CD4-positive, alpha-beta T cell treated with Interleukin-10 for 1 hour (primary cell): ENCODE results near the gene DCBLD1.

Source experiments
- DNase-seq: peaks from one replicate; pipeline ENCODE4 v3.0.0-alpha.2; 2020

Gene DCBLD1

GRCh38 chr6:117472667-117473066 lies 9.8 kb upstream of the DCBLD1 start:
- DNase-seq = no peak

GRCh38 chr6:117473401-117473800 lies 9.1 kb upstream of the DCBLD1 start:
- no peak for DNase-seq

GRCh38 chr6:117477988-117478852 lies 4.3 kb upstream of the DCBLD1 start:
- DNase-seq = peak; percentile 30

- no peak for DNase-seq
Observed at GRCh38 chr6:117478853-117479231, 3.6 kb upstream of the DCBLD1 start.

- DNase-seq = no peak
Observed at GRCh38 chr6:117480651-117481050, 1.8 kb upstream of the DCBLD1 start.

GRCh38 chr6:117481278-117481925 lies 1.1 kb upstream of the DCBLD1 start:
- peak; percentile 16 for DNase-seq

GRCh38 chr6:117481926-117482239 lies 591 bp upstream of the DCBLD1 start:
- no peak for DNase-seq

GRCh38 chr6:117483004-117483644 lies 650 bp downstream of the DCBLD1 start:
- DNase-seq = no peak

- peak; percentile 19 for DNase-seq
Observed at GRCh38 chr6:117483645-117484016, 1.2 kb downstream of the DCBLD1 start.

GRCh38 chr6:117484052-117484646 lies 1.7 kb downstream of the DCBLD1 start:
- DNase-seq = no peak

- DNase-seq = no peak
Observed at GRCh38 chr6:117485433-117485832, 3.0 kb downstream of the DCBLD1 start.

GRCh38 chr6:117487821-117488220 lies 5.3 kb downstream of the DCBLD1 start:
- no peak for DNase-seq

GRCh38 chr6:117489003-117489402 lies 6.5 kb downstream of the DCBLD1 start:
- no peak for DNase-seq

GRCh38 chr6:117491916-117492315 lies 9.4 kb downstream of the DCBLD1 start:
- no peak for DNase-seq

GRCh38 chr6:117493470-117493869 lies 11.0 kb downstream of the DCBLD1 start:
- DNase-seq = no peak

- DNase-seq = no peak
Observed at GRCh38 chr6:117494283-117494682, 11.8 kb downstream of the DCBLD1 start.

GRCh38 chr6:117494694-117495318 lies 12.3 kb downstream of the DCBLD1 start:
- DNase-seq = no peak

GRCh38 chr6:117495425-117495824 lies 13.0 kb downstream of the DCBLD1 start:
- no peak for DNase-seq

- no peak for DNase-seq
Observed at GRCh38 chr6:117495869-117496268, 13.4 kb downstream of the DCBLD1 start.

GRCh38 chr6:117496383-117496990 lies 14.0 kb downstream of the DCBLD1 start:
- DNase-seq = no peak

- DNase-seq = no peak
Observed at GRCh38 chr6:117497237-117497636, 14.8 kb downstream of the DCBLD1 start.

GRCh38 chr6:117498159-117498558 lies 15.7 kb downstream of the DCBLD1 start:
- DNase-seq = no peak

- no peak for DNase-seq
Observed at GRCh38 chr6:117501722-117502121, 19.2 kb downstream of the DCBLD1 start.
